SKM-1 (cell line): Measurements from ENCODE around the gene FOXB2.
"Not testable (repeated sequence)": the region's sequence is repeated elsewhere in the genome, so short reads cannot be mapped to it uniquely, and the experiment has no call there.

Experiments
- DNase-seq: peaks from one replicate; lab custom pipeline; 2025; ENCODE audit not compliant: unreplicated experiment; lab: John Stamatoyannopoulos, UW

Gene FOXB2

GRCh38 chr9:77019236-77019925 lies at the start of gene FOXB2:
Gene FOXB2 (plus strand): TSS chr9:77019655. CDS start chr9:77019655, 0 bp downstream.
- no peak for DNase-seq

- DNase-seq = no peak
These were observed 49.7 kb upstream of the FOXB2 start for GRCh38 chr9:76969716-76970115.

- not testable (repeated sequence) for DNase-seq
These were observed 40.6 kb upstream of the FOXB2 start for GRCh38 chr9:76978831-76979230.

GRCh38 chr9:76980566-76980965 lies 38.9 kb upstream of the FOXB2 start:
- DNase-seq = no peak

- DNase-seq = no peak
These were observed 35.0 kb upstream of the FOXB2 start for GRCh38 chr9:76984486-76984885.

- no peak for DNase-seq
These were observed 33.9 kb upstream of the FOXB2 start for GRCh38 chr9:76985581-76985980.

- DNase-seq = no peak
These were observed 31.8 kb upstream of the FOXB2 start for GRCh38 chr9:76987594-76988200.

GRCh38 chr9:76988941-76989340 lies 30.5 kb upstream of the FOXB2 start:
- DNase-seq = no peak

GRCh38 chr9:76989501-76989900 lies 30.0 kb upstream of the FOXB2 start:
- no peak for DNase-seq

- no peak for DNase-seq
These were observed 22.8 kb upstream of the FOXB2 start for GRCh38 chr9:76996700-76997099.

- DNase-seq = no peak
These were observed 20.2 kb upstream of the FOXB2 start for GRCh38 chr9:76999261-76999660.

- DNase-seq = no peak
These were observed 19.1 kb upstream of the FOXB2 start for GRCh38 chr9:77000330-77000729.

- DNase-seq = no peak
These were observed 16.1 kb upstream of the FOXB2 start for GRCh38 chr9:77003366-77003765.

GRCh38 chr9:77005216-77005615 lies 14.2 kb upstream of the FOXB2 start:
- DNase-seq = no peak

- DNase-seq = no peak
These were observed 8.9 kb upstream of the FOXB2 start for GRCh38 chr9:77010527-77010926.

GRCh38 chr9:77011973-77012821 lies 7.3 kb upstream of the FOXB2 start:
- no peak for DNase-seq

- no peak for DNase-seq
These were observed 6.1 kb upstream of the FOXB2 start for GRCh38 chr9:77013206-77013931.

GRCh38 chr9:77013932-77014596 lies 5.4 kb upstream of the FOXB2 start:
- no peak for DNase-seq

GRCh38 chr9:77014597-77015263 lies 4.7 kb upstream of the FOXB2 start:
- no peak for DNase-seq

GRCh38 chr9:77015327-77016048 lies 4.0 kb upstream of the FOXB2 start:
- DNase-seq = no peak
